Embryonic facial prominence (tissue), 1 donor: Measurements from ENCODE around the gene SDHB.
A peak's percentile ranks its signal among the peaks of the same experiment; 100 is the strongest.
"Not testable (repeated sequence)": the region's sequence is repeated elsewhere in the genome, so short reads cannot be mapped to it uniquely, and the experiment has no call there.

Source experiments
- DNase-seq: peaks from one replicate; pipeline ENCODE4 v3.0.0-alpha.2; 2016; ENCODE audit errors: extremely low spot score

SDHB gene

DNA sequence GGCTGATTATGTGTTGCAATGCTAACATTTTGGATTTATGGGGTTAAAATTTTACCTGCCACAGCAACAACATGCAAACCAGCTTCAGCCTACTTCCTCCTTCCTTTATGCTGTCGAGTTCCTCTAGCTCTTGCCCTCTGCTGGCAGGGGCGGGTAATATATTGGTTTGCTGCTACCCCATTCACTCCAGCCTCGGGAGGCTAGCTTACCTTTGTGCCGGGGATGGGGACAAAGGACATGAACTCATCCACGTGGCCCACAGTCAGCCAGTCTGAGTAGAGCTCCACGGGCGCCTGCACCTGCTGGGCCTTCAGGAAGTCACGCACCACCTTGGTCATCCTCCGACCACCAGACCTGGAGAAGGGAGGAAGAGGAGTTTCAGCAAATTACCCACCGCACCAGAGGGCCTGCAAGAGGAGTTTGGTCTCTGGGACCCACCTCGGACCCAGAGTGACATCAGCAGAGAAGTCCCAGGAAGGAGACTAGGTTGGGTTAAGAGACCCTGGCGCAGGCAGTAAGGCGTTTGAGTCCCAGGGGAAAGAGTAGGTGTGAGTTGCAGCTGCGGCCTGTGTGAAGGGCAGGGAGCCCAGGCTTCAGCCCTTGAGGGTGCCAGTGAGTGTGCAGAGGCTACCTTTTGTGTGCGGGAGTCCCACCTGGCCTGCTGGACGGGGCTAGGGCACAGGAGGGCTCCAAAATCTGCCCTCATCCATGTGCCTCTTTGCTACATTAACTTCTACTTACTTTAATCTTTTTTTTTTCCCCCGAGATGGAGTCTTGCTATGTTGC, 21.8 kb upstream of the SDHB start:
- DNase-seq, result no peak

GRCh38 chr1:17071794-17072193, 18.0 kb upstream of the SDHB start:
- DNase-seq, result no peak

GRCh38 chr1:17070163-17070525, 16.3 kb upstream of the SDHB start:
- DNase-seq, result no peak

GRCh38 chr1:17069452-17070162, 15.8 kb upstream of the SDHB start:
- DNase-seq, result no peak

- no peak for DNase-seq
Measured at GRCh38 chr1:17068789-17069188, 15.0 kb upstream of the SDHB start.

DNA sequence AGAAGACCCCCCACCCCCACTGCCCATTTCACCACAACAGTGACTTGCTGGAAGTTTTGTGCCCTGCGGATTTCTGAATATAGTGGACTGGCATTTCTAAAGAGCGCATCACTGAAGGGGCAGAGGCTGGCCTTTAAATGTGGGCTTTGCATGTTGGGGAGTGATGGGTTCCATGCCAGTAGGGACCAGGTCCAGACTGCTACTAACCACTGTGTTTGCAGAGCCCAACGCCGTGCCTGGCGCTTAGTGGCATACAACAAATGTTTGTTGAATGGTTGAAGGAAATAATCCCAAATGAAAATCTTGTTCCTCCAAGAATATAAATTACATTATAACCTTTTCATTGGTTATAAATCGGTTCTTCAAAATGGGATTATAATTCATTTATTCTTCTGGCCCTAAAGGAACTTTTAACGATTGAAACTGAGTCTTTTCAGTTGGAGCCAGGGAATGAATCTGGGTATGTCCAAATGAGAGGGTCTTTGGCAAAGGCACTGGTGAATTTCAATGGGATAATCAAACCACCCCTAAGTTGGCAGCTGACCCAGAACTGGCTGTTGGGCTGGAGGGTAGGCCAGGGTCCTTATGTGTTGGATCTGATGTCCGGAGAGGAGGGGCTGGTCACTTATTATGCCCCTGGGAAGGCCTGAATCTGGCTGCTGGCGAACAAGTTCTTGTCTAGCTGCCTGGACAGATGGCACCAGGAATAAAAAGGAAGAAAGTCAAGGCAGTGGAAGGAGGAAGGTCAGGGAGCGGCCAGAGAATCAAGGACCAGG, 13.8 kb upstream of the SDHB start:
- no peak for DNase-seq

GRCh38 chr1:17067069-17067426, 13.2 kb upstream of the SDHB start:
- DNase-seq, result no peak

DNA sequence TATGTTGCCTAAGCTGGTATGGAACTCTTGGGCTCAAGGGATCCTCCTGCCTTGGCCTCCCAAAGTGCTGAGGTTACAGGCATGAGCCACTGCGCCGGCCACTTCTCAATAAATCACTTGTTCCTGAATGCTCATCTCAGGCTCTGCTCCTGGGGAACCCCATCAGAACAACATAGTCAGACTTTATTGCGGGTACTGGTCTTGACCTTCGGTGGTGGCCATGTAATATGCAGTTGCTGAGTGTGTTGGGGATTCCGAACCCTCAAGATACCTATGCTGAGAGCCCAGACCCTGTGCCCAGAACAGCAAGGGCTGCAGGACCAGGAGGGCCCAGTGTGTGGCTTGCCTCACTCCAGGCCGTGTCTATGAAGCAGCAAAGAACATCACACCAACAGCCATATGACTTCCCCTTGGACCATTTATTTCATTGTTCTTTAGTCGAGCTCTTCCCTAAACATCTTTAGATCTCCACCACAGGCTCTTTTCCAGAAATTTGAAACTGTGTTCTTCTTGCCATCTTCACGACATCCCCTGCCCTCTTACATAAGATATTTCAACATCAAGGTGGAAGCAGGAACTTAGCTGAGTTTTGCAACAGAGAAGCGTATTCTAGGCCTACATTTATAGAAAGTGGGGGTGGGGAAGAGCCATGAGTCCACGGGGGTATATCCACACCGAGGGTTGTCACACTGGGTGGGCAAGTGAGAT, 12.7 kb upstream of the SDHB start:
- no peak for DNase-seq

DNA sequence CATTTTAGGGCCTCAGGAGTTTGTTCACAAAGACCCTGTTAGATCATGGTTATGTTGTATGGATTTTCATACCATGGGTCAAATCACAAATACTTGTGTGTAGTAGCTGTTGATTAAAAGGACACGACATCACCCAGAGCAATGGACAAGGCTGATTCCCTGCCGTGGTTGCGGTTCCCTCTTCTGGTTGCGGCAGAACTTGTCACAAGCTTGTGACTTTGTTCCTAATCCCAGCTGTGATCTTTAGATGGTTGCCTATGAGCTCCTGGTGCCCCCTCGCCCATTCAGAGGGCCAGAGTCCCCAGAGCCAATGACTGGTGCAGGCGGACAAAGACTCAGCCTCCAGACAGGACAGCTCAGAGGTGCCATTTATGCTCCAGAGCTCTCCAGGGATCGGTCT, 11.8 kb upstream of the SDHB start:
- DNase-seq, result no peak

DNA sequence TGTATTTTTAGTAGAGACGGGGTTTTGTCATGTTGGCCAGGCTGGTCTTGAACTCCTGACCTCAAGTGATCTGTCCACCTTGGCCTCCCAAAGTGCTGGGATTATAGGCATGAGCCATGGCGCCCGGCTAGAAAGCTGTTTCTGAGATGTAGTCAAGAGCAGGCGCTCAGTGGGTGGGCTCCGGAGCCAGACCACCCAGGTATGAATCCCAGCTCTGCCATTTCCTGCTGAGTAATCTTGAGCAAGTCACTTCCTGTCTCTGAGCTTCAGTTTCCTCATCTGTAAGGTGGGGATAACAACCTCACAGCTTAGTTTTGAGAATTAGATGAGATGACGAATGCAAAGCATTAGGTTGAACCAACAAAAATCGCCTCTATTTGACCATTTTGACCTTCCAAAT, 8.9 kb upstream of the SDHB start:
- not testable (repeated sequence) for DNase-seq

- no peak for DNase-seq
Measured at GRCh38 chr1:17061892-17062291, 8.1 kb upstream of the SDHB start.

- DNase-seq, result no peak
Measured at GRCh38 chr1:17061486-17061885, 7.7 kb upstream of the SDHB start.

DNA sequence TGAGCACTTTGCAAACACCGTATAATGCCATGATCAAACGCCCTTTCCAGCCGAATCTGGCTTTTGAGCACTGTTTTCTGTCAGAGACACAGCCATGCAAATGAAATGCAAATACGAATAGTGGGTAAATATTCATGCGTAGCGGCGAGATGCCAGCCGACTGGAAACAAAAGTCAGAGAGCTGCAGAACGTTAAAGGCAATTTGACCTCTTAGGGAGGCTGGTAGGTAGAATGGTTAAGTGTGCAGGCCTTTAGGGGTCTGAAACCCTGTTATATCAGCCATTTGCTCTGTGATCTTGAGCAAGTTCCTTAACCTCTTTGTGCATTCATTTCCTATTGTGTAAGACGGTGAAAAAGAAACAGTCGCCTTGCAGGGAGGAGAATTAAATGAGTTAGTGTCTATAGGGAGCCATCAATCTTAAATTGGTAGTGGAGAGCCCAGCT, 6.5 kb upstream of the SDHB start:
- no peak for DNase-seq

DNA sequence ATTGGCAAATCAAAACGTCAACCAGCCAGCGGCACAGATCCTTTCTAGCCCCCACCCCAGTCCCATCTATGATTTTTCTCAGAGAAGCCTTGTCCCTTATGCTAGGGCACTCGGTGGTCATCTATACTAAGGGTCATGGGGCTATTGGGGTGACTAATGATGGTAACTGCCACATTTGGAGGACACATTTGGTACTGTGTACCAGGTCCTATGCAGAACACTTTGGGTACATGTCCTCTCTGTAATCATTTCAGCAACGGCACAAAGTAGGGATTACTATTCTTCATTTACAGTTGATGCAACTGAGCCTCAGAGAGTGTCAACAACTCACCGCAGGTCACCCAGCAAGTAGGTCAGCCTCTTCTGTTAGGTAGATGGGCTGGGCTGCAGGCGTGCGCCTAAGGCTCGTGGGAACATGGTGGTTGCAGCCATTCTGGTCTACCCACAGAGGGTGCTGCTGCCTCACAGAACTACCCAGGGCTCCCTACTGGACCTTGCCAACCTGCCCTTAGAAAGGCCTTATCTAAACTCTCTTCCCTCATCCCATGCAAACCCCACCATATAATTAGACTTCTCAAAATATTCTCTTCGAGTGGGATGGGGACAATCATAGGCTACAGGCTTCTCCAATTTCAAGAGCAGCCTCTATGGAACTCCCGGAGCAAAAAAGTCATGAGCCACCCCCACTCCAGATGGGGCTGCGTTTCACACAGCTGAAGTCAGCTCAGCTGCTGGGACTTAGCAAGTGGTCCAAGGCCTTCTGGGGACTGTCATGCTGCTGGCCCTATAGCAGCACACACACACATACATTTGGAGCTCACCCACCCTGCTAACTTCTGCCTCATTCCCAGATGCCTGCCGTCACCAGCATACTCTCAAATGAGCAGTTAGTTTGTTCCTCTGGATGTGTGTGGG, 5.8 kb upstream of the SDHB start:
- peak; percentile 27 for DNase-seq

GRCh38 chr1:17056551-17056950, 2.7 kb upstream of the SDHB start:
- DNase-seq, result no peak

GRCh38 chr1:17055801-17056200, 2.0 kb upstream of the SDHB start:
- no peak for DNase-seq

- no peak for DNase-seq
Measured at GRCh38 chr1:17053086-17053684, 647 bp downstream of the SDHB start.

DNA sequence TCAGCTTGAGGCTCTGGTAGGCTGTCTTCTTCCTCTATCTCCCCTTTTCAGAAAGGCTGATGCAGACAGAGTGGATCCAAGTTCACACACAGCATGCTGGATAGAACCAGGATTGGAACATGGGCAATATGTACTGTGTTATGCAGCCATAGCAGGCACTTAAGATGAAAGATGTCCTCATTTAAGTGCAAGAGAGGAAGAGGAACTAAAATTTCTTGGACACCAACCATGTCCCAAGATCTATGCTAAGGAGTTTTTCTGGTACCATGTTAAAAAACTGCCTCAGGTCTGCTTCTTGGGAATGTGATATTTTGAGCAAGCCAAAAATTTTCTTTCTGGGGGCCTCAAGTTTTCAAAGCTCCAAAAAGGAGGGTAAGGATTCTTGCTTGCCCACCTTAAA, 1.2 kb downstream of the SDHB start:
- DNase-seq, result no peak

DNA sequence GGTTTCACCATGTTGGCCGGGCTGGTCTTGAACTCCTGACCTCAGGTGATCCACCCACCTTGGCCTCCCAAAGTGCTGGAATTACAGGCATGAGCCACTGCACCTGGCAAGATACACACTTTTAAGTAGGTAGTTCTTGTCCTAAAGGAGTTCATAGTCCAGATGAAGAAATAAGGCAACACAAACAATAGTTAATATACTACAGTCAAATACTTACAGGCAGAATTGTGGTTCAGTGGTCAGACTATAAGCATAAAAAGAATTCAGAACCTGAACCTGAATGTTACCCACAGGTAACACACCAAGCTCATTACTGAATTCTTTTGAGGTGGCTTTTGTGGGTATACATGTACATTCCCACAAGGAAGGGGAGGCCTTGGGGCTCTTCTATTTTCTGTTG, 1.8 kb downstream of the SDHB start:
- no peak for DNase-seq

DNA sequence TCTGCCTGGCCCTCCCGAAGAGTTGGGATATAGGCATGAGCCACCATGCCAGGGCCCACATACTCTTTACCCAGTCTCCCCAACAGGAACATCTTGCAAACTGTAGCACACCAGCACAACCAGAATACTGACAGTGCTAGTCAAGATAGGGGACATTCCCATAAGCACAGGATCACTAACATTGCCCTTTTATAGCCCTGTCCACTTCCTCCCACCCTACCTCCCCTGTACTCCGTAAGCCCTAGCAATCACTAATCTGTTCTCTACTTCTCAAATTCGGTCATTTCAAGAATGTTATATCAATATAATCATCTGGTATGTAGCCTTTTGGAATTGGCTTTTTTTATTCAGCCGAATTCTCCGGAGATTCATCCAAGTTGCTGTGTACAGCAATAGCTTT, 5.9 kb downstream of the SDHB start:
- no peak for DNase-seq

- no peak for DNase-seq
Measured at GRCh38 chr1:17046334-17046657, 7.5 kb downstream of the SDHB start.
